ENCODE measurements around the gene DENND4C.

GRCh38 chr9:19320495-19320894, 90.0 kb downstream of the DENND4C start:
- TF ChIP-seq CTCF (IDR thresholded peaks at IDR 0.05) (no peak), POLR2A (IDR thresholded peaks at IDR 0.05) (no peak)

Measured in body of pancreas (tissue), 4 donors.